CD14-positive monocyte (primary cell): ENCODE data around the gene ESPNL. TPM values are rescaled to one million over a fixed set of nuclear protein-coding genes. Genes with fewer than 3 reads are reported as not detected.

Experiments used
- DNase-seq, 3 donors: peaks; one replicate each; pipeline ENCODE4 v3.0.0-alpha.2; 2011 to 2022
- H2AFZ ChIP-seq: 2 replicates; pipeline ENCODE4 v1.6.0; 2012; ENCODE audit warnings: mild to moderate bottlenecking, low read depth, low read length, inconsistent platforms; ENCODE audit not compliant: insufficient read depth, poor library complexity, severe bottlenecking
- H3K27ac ChIP-seq, 2 donors: 1 replicate in 1 of 2; 2 replicates in 1 of 2; pipeline ENCODE4 v1.5.1; 2012 to 2013; ENCODE audit warnings: low read length in 2 of 2, control low read depth in 1 of 2, inconsistent platforms in 1 of 2, low read depth in 1 of 2, mild to moderate bottlenecking in 1 of 2
- H3K27me3 ChIP-seq, 2 donors: one replicate each; pipeline versions ENCODE4 v1.6.0 to v1.6.1; 2011 to 2013; ENCODE audit warnings: low read length in 2 of 2; ENCODE audit not compliant: control insufficient read depth in 2 of 2, insufficient read depth in 2 of 2
- H3K36me3 ChIP-seq, 2 donors: replicated peaks in 1 of 2; 1 replicate in 1 of 2; 2 replicates in 1 of 2; pipeline versions ENCODE4 v1.5.1 to v1.6.1; 2012 to 2013; ENCODE audit warnings: low read length in 2 of 2, control low read depth in 1 of 2, inconsistent platforms in 1 of 2, mild to moderate bottlenecking in 1 of 2; ENCODE audit not compliant: insufficient read depth in 2 of 2, control insufficient read depth in 1 of 2
- H3K4me1 ChIP-seq, 2 donors: 1 replicate in 1 of 2; 2 replicates in 1 of 2; pipeline versions ENCODE4 v1.5.1 to v1.6.1; 2012 to 2013; ENCODE audit warnings: low read length in 2 of 2, control low read depth in 1 of 2, inconsistent platforms in 1 of 2, mild to moderate bottlenecking in 1 of 2, moderate library complexity in 1 of 2; ENCODE audit not compliant: insufficient read depth in 2 of 2, control insufficient read depth in 1 of 2
- H3K4me2 ChIP-seq: replicated peaks from 2 replicates; pipeline ENCODE3; 2012; ENCODE audit warnings: low read length, moderate library complexity, mild to moderate bottlenecking; ENCODE audit not compliant: poor library complexity, severe bottlenecking; ENCODE audit errors: extremely low read depth
- H3K4me3 ChIP-seq, 3 experiments: fragments of 200-600 bp in 1 of 3; sonication (generic) in 1 of 3; replicated peaks in 1 of 3; 1 replicate in 2 of 3; 2 replicates in 1 of 3; pipeline ENCODE4 v1.5.1; 2011 to 2013; ENCODE audit warnings: low read length in 3 of 3, mild to moderate bottlenecking in 3 of 3, control low read depth in 2 of 3, low read depth in 2 of 3, inconsistent platforms in 1 of 3, moderate library complexity in 1 of 3
- H3K79me2 ChIP-seq: 2 replicates; pipeline ENCODE4 v1.6.0; 2012; ENCODE audit warnings: mild to moderate bottlenecking, control low read depth, inconsistent platforms, low read length, moderate library complexity; ENCODE audit not compliant: insufficient read depth
- H3K9ac ChIP-seq: 2 replicates; pipeline ENCODE4 v1.6.0; 2017; ENCODE audit warnings: low read length, mild to moderate bottlenecking; ENCODE audit not compliant: insufficient read depth, poor library complexity, severe bottlenecking
- H3K9me3 ChIP-seq, 2 donors: replicated peaks in 1 of 2; 1 replicate in 1 of 2; 2 replicates in 1 of 2; pipeline versions ENCODE4 v1.5.1 to v1.6.1; 2012 to 2013; ENCODE audit warnings: low read length in 2 of 2, control low read depth in 1 of 2; ENCODE audit not compliant: control insufficient read depth in 1 of 2, insufficient read depth in 1 of 2
- H4K20me1 ChIP-seq: 2 replicates; pipeline ENCODE4 v1.6.0; 2012; ENCODE audit warnings: mild to moderate bottlenecking, low read length, control low read depth, moderate library complexity; ENCODE audit not compliant: insufficient read depth
- H3K27ac Mint-ChIP-seq, 7 donors: one replicate each; pipeline ENCODE4 v1.8.0; 2020; ENCODE audit warnings: mild to moderate bottlenecking in 7 of 7, mixed read lengths in 7 of 7, moderate library complexity in 6 of 7, inconsistent platforms in 2 of 7
- H3K27me3 Mint-ChIP-seq, 3 donors: one replicate each; pipeline ENCODE4 v1.8.0; 2021 to 2022; ENCODE audit warnings: low read depth in 3 of 3, mild to moderate bottlenecking in 3 of 3, mixed read lengths in 3 of 3, moderate library complexity in 3 of 3, inconsistent platforms in 1 of 3
- H3K36me3 Mint-ChIP-seq, 2 donors: one replicate each; pipeline ENCODE4 v1.8.0; 2020; ENCODE audit warnings: mixed read lengths in 2 of 2, inconsistent platforms in 1 of 2, mild to moderate bottlenecking in 1 of 2
- H3K4me1 Mint-ChIP-seq: one replicate; pipeline ENCODE4 v1.8.0; 2020; ENCODE audit warnings: mild to moderate bottlenecking, mixed read lengths
- H3K4me3 Mint-ChIP-seq, 2 donors: one replicate each; pipeline ENCODE4 v1.8.0; 2020; ENCODE audit warnings: mild to moderate bottlenecking in 2 of 2, mixed read lengths in 2 of 2, moderate library complexity in 1 of 2
- H3K9me3 Mint-ChIP-seq, 7 donors: one replicate each; pipeline ENCODE4 v1.8.0; 2020 to 2022; ENCODE audit warnings: mixed read lengths in 7 of 7, mild to moderate bottlenecking in 6 of 7, moderate library complexity in 6 of 7, inconsistent platforms in 2 of 7
- CTCF ChIP-seq: fragments of 200-600 bp; IDR thresholded peaks from one replicate; pipeline ENCODE4 v1.8.0; 2022; ENCODE audit warnings: antibody characterized with exemption, mild to moderate bottlenecking
- WGBS: methylation state at CpG from one replicate; pipeline ENCODE4 v1.1.5; 2013; ENCODE audit warnings: missing lambda C conversion rate; ENCODE audit not compliant: insufficient coverage; 5-methylcytosine and 5-hydroxymethylcytosine counted together
- intact Hi-C, 2 donors: fragments of 100-400 bp; cut with micrococcal nuclease; formaldehyde crosslinking; loops; one replicate each; pipeline versions ENCODE4 v1.15.0 to v1.15.1; 2023
- polyA plus RNA-seq, 3 donors: library from polyadenylated mRNA; depleted of rRNA in 1 of 3; unstranded in 2 of 3; stranded (reverse) in 1 of 3; fragments of 300-500 nt in 2 of 3; fragments of >200 nt in 1 of 3; fragmentation: Illumina TruSeq in 2 of 3; gene quantifications; 1 replicate in 2 of 3; 2 replicates in 1 of 3; pipeline ENCODE4 v1.2.3, GENCODE V29; 2012 to 2021

Gene ESPNL
- polyA plus RNA-seq, 3 donors: not detected

DNA sequence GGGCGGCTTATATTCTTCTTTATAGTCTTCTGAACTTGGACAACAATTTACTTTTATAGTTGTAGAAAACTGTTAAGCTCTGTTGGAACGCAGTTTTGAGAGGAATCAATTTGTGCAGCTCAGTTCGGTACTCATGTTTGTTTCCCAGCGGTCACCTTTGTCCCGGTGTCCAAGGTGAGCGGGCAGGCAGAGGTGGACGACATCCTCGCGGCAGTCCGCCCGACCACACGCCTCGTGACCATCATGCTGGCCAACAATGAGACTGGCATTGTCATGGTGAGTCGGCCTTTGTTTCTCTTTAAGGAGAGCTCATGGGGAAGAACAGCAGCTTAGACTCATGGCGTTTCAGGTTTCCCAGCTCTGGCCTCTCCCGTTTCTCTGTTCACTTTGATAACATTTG lies 18.6 kb upstream of the ESPNL start:
- H3K36me3 Mint-ChIP-seq: peaks cover 60 to 77% of the 10 kb centered on the region in 2 donors
- peaks cover 4% of the 10 kb centered on the region for H3K4me1 Mint-ChIP-seq
- H2AFZ ChIP-seq: no peak overlapping the region
- no peak overlapping the region for H3K4me2 ChIP-seq
- H3K9ac ChIP-seq: no peak overlapping the region
- H3K36me3 ChIP-seq: peaks cover 38 to 55% of the 10 kb centered on the region in 2 donors
- H3K79me2 ChIP-seq: no peaks in the 10 kb centered on the region
- intact Hi-C loops: no loop called here
- no peak overlapping the region for H3K4me3 Mint-ChIP-seq
- no peaks in the 10 kb centered on the region for H3K27me3 ChIP-seq
- peaks cover 0 to 2% (median 0%) of the 10 kb centered on the region in 3 donors for H3K27me3 Mint-ChIP-seq
- no peak for DNase-seq
- TF ChIP-seq CTCF: no peak
- H3K9me3 Mint-ChIP-seq: peaks cover 0 to 7% (median 5%) of the 10 kb centered on the region in 7 donors
- no peak overlapping the region for H3K27ac ChIP-seq
- H4K20me1 ChIP-seq: no peaks in the 10 kb centered on the region
- no peak overlapping the region for H3K27ac Mint-ChIP-seq
- WGBS: 95% methylated on average over 15 of the region's 16 CpGs
- no peak overlapping the region for H3K4me3 ChIP-seq
- H3K9me3 ChIP-seq: no peaks in the 10 kb centered on the region
- peaks cover under 1% of the 10 kb centered on the region in 2 donors for H3K4me1 ChIP-seq

GRCh38 chr2:238082151-238082550 lies 18.0 kb upstream of the ESPNL start:
- Histone ChIP-seq H4K20me1 (no peaks in the 10 kb centered on the region), H3K4me2 (no peak overlapping the region), H2AFZ (no peak overlapping the region), H3K79me2 (no peaks in the 10 kb centered on the region), H3K36me3 (peaks cover 35 to 51% of the 10 kb centered on the region in 2 donors), H3K27ac (no peak overlapping the region), H3K4me1 (peaks cover 6% of the 10 kb centered on the region in 2 donors), H3K4me3 (no peak overlapping the region), H3K27me3 (no peaks in the 10 kb centered on the region), H3K9me3 (no peaks in the 10 kb centered on the region), H3K9ac (no peak overlapping the region)
- H3K9me3 Mint-ChIP-seq: peaks cover 0 to 7% (median 4%) of the 10 kb centered on the region in 7 donors
- WGBS: 98% methylated on average over 17 of the region's 17 CpGs
- peaks cover 9% of the 10 kb centered on the region for H3K4me1 Mint-ChIP-seq
- H3K27ac Mint-ChIP-seq: no peak overlapping the region
- no peak for TF ChIP-seq CTCF
- intact Hi-C loops: no loop called here
- peaks cover 0 to 2% (median 0%) of the 10 kb centered on the region in 3 donors for H3K27me3 Mint-ChIP-seq
- H3K36me3 Mint-ChIP-seq: peaks cover 56 to 72% of the 10 kb centered on the region in 2 donors
- no peak overlapping the region for H3K4me3 Mint-ChIP-seq
- no peak for DNase-seq
